SU-DHL-6 (cell line): Measurements from ENCODE around the gene LATS2.

Experiments used
- H2AFZ ChIP-seq: fragments of 200-600 bp; sonication (generic); 2 replicates; pipeline ENCODE4 v1.6.1; 2014; ENCODE audit warnings: low read depth, mild to moderate bottlenecking, moderate library complexity, mixed read lengths, antibody characterized with exemption, low read length; ENCODE audit not compliant: severe bottlenecking
- H3F3A ChIP-seq: fragments of 200-600 bp; shearing (Covaris generic); 2 replicates; pipeline ENCODE4 v1.6.0; 2016; ENCODE audit warnings: antibody characterized with exemption, mild to moderate bottlenecking; ENCODE audit not compliant: insufficient read depth
- H3K27ac ChIP-seq: fragments of 200-600 bp; sonication (generic); 2 replicates; pipeline ENCODE4 v1.5.1; 2016; ENCODE audit warnings: low read depth, mild to moderate bottlenecking, low read length, moderate library complexity, mixed read lengths
- H3K27me3 ChIP-seq: fragments of 200-600 bp; sonication (generic), shearing (Covaris generic); 2 replicates; pipeline ENCODE4 v1.6.0; 2014; ENCODE audit warnings: mild to moderate bottlenecking, low read length
- H3K36me3 ChIP-seq: fragments of 200-600 bp; sonication (generic); 2 replicates; pipeline ENCODE4 v1.6.1; 2014; ENCODE audit warnings: mild to moderate bottlenecking, low read length, mixed read lengths
- H3K4me2 ChIP-seq: fragments of 300-600, 200-600 bp; shearing (Covaris generic), sonication (generic); 2 replicates; pipeline ENCODE4 v1.6.0; 2014; ENCODE audit warnings: low read length, low read depth, mild to moderate bottlenecking; ENCODE audit not compliant: poor library complexity, severe bottlenecking
- H3K4me3 ChIP-seq: fragments of 200-600 bp; sonication (generic); 2 replicates; pipeline ENCODE4 v1.5.1; 2014; ENCODE audit warnings: antibody characterized with exemption, low read length, mild to moderate bottlenecking, mixed read lengths; ENCODE audit not compliant: insufficient read depth, poor library complexity, severe bottlenecking
- H3K79me2 ChIP-seq: fragments of 200-600 bp; sonication (generic); 2 replicates; pipeline ENCODE4 v1.6.1; 2014; ENCODE audit warnings: mild to moderate bottlenecking, low read length, moderate library complexity; ENCODE audit not compliant: insufficient read depth
- H3K9ac ChIP-seq: fragments of 200-600 bp; sonication (generic); 2 replicates; pipeline ENCODE4 v1.7.0; 2014; ENCODE audit warnings: mild to moderate bottlenecking, low read length
- H3K9me2 ChIP-seq: fragments of 200-600 bp; sonication (generic); replicated peaks from 2 replicates; pipeline ENCODE4 v1.6.1; 2014; ENCODE audit warnings: low read length; ENCODE audit not compliant: insufficient read depth
- H3K9me3 ChIP-seq: fragments of 200-600 bp; sonication (generic); 2 replicates; pipeline ENCODE4 v1.6.1; 2014; ENCODE audit warnings: low read length, mixed read lengths; ENCODE audit not compliant: insufficient read depth
- H4K20me1 ChIP-seq: fragments of 200-600 bp; sonication (generic); 2 replicates; pipeline ENCODE4 v1.6.1; 2014; ENCODE audit warnings: low read depth, mild to moderate bottlenecking, antibody characterized with exemption, low read length, moderate library complexity, mixed read lengths
- EZH2phosphoT487 ChIP-seq: fragments of 200-600 bp; sonication (generic), shearing (Covaris generic); conservative IDR thresholded peaks from 2 replicates; pipeline ENCODE4 v1.6.1; 2018; ENCODE audit warnings: mild to moderate bottlenecking, antibody characterized with exemption, low read length, moderate library complexity, mixed read lengths
- TF ChIP-seq, protein P1 (sequence below): fragments of 200-600 bp; sonication (generic); IDR thresholded peaks from one replicate; pipeline ENCODE4 v1.5.1; 2017; ENCODE audit warnings: antibody characterized with exemption, mild to moderate bottlenecking, low read length, moderate library complexity; ENCODE audit not compliant: insufficient read depth, poor library complexity, severe bottlenecking

The LATS2 gene

DNA sequence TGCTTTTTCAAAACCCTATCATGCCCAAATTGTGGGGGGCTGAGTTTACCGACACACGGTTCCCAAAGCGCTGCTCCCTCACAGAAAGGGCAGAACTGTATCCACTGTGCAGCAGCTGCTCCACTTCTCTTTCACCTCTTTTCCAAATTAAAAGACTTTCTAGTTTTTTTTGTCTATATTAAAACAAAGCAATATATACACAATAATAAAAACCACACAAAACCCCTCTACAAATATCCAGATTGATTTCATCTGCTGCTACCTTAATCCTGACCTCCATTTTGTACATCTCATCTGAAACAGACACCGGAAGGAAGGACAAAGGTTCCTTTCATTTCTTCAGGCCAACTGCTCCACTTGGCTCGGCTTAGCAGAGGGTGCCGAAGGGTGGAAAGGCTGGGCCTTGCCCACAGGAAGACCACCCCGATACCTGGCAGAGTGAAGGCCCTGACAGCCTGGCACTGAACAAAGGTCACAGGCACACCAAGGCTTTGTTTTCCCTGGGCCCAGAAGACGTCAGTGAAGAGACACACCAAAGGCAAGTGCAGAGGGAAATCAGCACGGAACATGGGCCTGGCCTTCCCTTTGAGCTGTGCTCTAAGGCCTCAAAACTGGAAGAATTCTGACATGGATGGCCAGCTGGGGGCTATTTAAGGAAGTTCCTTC, 71.6 kb downstream of the LATS2 start:
- Histone ChIP-seq H3K9me2 (no peaks in the 10 kb centered on the region), H3K4me3 (no peak overlapping the region), H3K9ac (no peak overlapping the region), H2AFZ (no peak overlapping the region), H3K9me3 (no peaks in the 10 kb centered on the region), H3K79me2 (no peaks in the 10 kb centered on the region), H3K4me2 (no peak overlapping the region), H3K27ac (no peak overlapping the region), H3F3A (no peaks in the 10 kb centered on the region), H3K27me3 (no peaks in the 10 kb centered on the region), H3K36me3 (no peaks in the 10 kb centered on the region), H4K20me1 (no peaks in the 10 kb centered on the region)
- TF ChIP-seq, protein P1, sequence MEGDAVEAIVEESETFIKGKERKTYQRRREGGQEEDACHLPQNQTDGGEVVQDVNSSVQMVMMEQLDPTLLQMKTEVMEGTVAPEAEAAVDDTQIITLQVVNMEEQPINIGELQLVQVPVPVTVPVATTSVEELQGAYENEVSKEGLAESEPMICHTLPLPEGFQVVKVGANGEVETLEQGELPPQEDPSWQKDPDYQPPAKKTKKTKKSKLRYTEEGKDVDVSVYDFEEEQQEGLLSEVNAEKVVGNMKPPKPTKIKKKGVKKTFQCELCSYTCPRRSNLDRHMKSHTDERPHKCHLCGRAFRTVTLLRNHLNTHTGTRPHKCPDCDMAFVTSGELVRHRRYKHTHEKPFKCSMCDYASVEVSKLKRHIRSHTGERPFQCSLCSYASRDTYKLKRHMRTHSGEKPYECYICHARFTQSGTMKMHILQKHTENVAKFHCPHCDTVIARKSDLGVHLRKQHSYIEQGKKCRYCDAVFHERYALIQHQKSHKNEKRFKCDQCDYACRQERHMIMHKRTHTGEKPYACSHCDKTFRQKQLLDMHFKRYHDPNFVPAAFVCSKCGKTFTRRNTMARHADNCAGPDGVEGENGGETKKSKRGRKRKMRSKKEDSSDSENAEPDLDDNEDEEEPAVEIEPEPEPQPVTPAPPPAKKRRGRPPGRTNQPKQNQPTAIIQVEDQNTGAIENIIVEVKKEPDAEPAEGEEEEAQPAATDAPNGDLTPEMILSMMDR: no peak
- no peak for TF ChIP-seq EZH2phosphoT487

DNA sequence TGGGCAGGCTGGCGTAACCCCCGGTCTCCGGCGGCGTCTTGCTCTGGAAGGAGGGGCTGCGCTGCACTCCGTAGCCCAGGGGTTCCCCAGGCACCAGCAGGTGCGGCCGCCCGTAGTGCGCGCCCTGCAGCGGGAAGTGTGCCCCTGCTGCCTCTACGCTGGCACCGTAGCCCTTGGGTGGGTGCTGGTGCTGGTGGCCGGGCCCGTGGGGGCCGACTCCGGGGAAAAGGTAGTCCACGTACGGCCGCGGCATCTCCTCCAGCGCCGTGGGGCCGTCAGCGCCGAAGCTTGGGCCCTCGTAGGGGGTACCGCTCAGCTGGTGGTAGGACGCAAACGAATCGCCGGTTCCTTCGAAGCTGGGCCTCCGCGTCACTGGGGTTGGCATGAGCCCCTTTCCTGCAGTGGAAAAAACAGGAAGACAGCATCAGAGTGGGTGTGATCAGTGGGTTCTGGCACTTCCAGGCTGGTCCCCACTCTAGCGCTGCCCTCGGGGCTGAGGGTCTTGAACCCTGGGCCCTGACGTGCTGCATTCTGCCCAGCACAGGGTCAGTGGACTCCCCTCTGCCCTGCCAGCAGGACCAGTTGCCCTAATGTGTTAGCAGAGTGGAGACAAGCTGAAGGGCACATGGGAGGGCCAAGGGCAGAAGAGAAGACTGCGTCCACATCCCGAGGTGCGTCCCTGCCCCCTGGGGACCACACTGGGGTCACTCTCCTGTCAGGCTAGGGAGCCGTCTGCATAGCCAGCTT, 72.3 kb downstream of the LATS2 start:
- Histone ChIP-seq H3K27ac (no peak overlapping the region), H3K9me3 (no peaks in the 10 kb centered on the region), H3K27me3 (no peaks in the 10 kb centered on the region), H3F3A (no peaks in the 10 kb centered on the region), H2AFZ (no peak overlapping the region), H3K4me3 (no peak overlapping the region), H4K20me1 (no peaks in the 10 kb centered on the region), H3K9me2 (no peaks in the 10 kb centered on the region), H3K9ac (no peak overlapping the region), H3K4me2 (no peak overlapping the region), H3K79me2 (no peaks in the 10 kb centered on the region), H3K36me3 (no peaks in the 10 kb centered on the region)
- TF ChIP-seq, protein P1: no peak
- TF ChIP-seq EZH2phosphoT487: no peak

DNA sequence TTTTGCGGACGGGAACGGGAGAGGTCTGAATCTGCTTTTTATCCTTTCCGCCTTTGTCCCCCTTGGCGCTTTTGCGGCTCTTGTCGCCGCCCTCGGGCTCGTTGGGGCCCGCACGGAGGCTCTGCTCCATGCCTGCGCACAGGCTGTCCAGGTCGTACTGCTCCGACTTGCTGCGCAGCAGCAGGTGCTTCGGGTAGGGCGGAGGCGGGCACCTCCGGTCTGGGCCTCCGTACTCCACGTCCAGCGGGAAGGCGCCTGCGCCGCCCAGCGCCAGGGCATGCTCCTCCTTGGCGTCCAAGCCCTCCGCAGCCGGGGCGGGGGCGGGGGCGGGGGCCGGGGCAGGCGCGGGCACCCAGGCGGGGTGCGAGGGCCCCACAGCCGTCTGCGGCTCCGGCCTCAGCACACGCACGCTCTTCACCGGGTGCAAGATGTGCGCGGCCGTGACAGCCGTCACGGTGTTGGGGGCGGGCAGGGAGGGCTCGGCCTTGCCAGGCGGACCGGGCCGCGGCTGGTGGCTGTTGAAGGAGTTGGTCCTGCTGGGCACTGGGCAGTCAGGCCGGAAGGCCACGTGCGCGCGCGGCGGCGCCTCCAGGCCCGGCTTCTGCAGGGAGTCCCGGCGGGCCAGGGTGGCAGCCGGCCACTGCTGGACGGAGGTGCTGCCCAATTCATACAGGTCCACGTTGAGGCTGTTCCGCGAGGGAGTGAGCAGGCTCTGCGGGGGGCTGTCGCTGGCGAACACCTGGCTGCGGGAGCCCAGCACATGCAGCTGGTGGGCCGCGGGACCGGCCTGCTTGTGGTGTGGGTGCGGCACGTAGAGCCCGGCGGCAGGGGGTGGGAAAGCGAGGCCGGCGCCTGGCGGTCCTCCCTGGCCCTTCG, 73.1 kb downstream of the LATS2 start:
- H3K4me3 ChIP-seq: no peak overlapping the region
- H4K20me1 ChIP-seq: no peaks in the 10 kb centered on the region
- H2AFZ ChIP-seq: no peak overlapping the region
- no peaks in the 10 kb centered on the region for H3K36me3 ChIP-seq
- H3F3A ChIP-seq: no peaks in the 10 kb centered on the region
- H3K9ac ChIP-seq: no peak overlapping the region
- no peak overlapping the region for H3K27ac ChIP-seq
- no peaks in the 10 kb centered on the region for H3K9me2 ChIP-seq
- H3K27me3 ChIP-seq: no peaks in the 10 kb centered on the region
- TF ChIP-seq EZH2phosphoT487: no peak
- TF ChIP-seq, protein P1: no peak
- H3K4me2 ChIP-seq: no peak overlapping the region
- H3K9me3 ChIP-seq: no peaks in the 10 kb centered on the region
- H3K79me2 ChIP-seq: no peaks in the 10 kb centered on the region
